PFSK-1 (cell line): Measurements from ENCODE around the gene PIK3R6.

Source experiments
- POLR2AphosphoS5 ChIP-seq: IDR thresholded peaks from 2 replicates; pipeline ENCODE4 v1.6.1; 2012; ENCODE audit warnings: low read depth, mild to moderate bottlenecking, control low read depth, low read length, moderate library complexity
- SIN3A ChIP-seq: IDR thresholded peaks from 2 replicates; pipeline ENCODE4 v1.6.1; 2012; ENCODE audit warnings: mild to moderate bottlenecking, low read length, moderate library complexity, borderline replicate concordance; ENCODE audit not compliant: insufficient read depth
- TF ChIP-seq, protein P1 (sequence below), 2 experiments: IDR thresholded peaks; 2 replicates each; pipeline versions ENCODE4 v1.6.1 to v1.8.0; 2011 to 2012; ENCODE audit warnings: low read depth in 2 of 2, low read length in 2 of 2, control low read depth in 1 of 2, inconsistent platforms in 1 of 2, mild to moderate bottlenecking in 1 of 2, moderate library complexity in 1 of 2; ENCODE audit not compliant: insufficient read depth in 1 of 2

GRCh38 chr17:8798846-8799569, 68.5 kb downstream of the PIK3R6 start, which contains the start of gene MFSD6L:
- TF ChIP-seq POLR2AphosphoS5 = no peak
- no peak for TF ChIP-seq SIN3A
- TF ChIP-seq, protein P1, sequence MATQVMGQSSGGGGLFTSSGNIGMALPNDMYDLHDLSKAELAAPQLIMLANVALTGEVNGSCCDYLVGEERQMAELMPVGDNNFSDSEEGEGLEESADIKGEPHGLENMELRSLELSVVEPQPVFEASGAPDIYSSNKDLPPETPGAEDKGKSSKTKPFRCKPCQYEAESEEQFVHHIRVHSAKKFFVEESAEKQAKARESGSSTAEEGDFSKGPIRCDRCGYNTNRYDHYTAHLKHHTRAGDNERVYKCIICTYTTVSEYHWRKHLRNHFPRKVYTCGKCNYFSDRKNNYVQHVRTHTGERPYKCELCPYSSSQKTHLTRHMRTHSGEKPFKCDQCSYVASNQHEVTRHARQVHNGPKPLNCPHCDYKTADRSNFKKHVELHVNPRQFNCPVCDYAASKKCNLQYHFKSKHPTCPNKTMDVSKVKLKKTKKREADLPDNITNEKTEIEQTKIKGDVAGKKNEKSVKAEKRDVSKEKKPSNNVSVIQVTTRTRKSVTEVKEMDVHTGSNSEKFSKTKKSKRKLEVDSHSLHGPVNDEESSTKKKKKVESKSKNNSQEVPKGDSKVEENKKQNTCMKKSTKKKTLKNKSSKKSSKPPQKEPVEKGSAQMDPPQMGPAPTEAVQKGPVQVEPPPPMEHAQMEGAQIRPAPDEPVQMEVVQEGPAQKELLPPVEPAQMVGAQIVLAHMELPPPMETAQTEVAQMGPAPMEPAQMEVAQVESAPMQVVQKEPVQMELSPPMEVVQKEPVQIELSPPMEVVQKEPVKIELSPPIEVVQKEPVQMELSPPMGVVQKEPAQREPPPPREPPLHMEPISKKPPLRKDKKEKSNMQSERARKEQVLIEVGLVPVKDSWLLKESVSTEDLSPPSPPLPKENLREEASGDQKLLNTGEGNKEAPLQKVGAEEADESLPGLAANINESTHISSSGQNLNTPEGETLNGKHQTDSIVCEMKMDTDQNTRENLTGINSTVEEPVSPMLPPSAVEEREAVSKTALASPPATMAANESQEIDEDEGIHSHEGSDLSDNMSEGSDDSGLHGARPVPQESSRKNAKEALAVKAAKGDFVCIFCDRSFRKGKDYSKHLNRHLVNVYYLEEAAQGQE (IDR thresholded peaks at IDR 0.05; ENCODE audit: insufficient read depth in 1 of 2, low read depth in 2 of 2, low read length in 2 of 2) = no peak
